Heart left ventricle (tissue), 16 donors: ENCODE measurements around the gene PRMT7. TPM values are rescaled to one million over a fixed set of nuclear protein-coding genes. Genes with fewer than 3 reads are reported as not detected.

Experiments
- ATAC-seq, 4 donors: fragments of 200-7000 bp; cut with Tn5 transposase; one replicate each; pipeline ENCODE4 v1.9.1; 2020 to 2022; ENCODE audit warnings: moderate library complexity in 4 of 4, mild to moderate bottlenecking in 3 of 4, moderate number of reproducible peaks in 1 of 4
- DNase-seq, 5 donors: peaks; one replicate each; pipeline ENCODE4 v3.0.0-alpha.2; 2020
- H3K27ac ChIP-seq, 12 donors: fragments of 200-600 bp; sonication (generic) in 4 of 12; one replicate each; pipeline versions ENCODE4 v1.5.0 to v1.8.0; 2016 to 2022; ENCODE audit warnings: mild to moderate bottlenecking in 2 of 12
- H3K27me3 ChIP-seq, 9 donors: fragments of 200-600 bp; sonication (generic) in 2 of 9; one replicate each; pipeline versions ENCODE4 v1.5.1 to v1.8.0; 2016 to 2022; ENCODE audit warnings: mild to moderate bottlenecking in 3 of 9
- H3K36me3 ChIP-seq, 9 donors: fragments of 200-600 bp; sonication (generic) in 2 of 9; one replicate each; pipeline versions ENCODE4 v1.5.0 to v1.8.0; 2018 to 2022; ENCODE audit warnings: mild to moderate bottlenecking in 2 of 9
- H3K4me1 ChIP-seq, 12 donors: fragments of 200-600 bp; sonication (generic) in 4 of 12; one replicate each; pipeline versions ENCODE4 v1.5.0 to v1.8.0; 2016 to 2022; ENCODE audit warnings: mild to moderate bottlenecking in 3 of 12
- H3K4me3 ChIP-seq, 12 donors: fragments of 200-600 bp; sonication (generic) in 4 of 12; one replicate each; pipeline versions ENCODE4 v1.5.0 to v1.8.0; 2017 to 2022; ENCODE audit warnings: mild to moderate bottlenecking in 9 of 12, moderate library complexity in 4 of 12
- H3K9me3 ChIP-seq, 12 donors: fragments of 200-600 bp; sonication (generic) in 4 of 12; one replicate each; pipeline versions ENCODE4 v1.5.0 to v1.8.0; 2016 to 2022; ENCODE audit warnings: mild to moderate bottlenecking in 1 of 12
- CTCF ChIP-seq, 12 donors: fragments of 200-600 bp; sonication (generic) in 4 of 12; IDR thresholded peaks; one replicate each; pipeline versions ENCODE4 v1.5.0 to v1.8.0; 2018 to 2022; ENCODE audit warnings: antibody characterized with exemption in 12 of 12, mild to moderate bottlenecking in 5 of 12
- POLR2A ChIP-seq, 2 donors: fragments of 450-650 bp; IDR thresholded peaks; one replicate each; pipeline ENCODE4 v1.6.1; 2017; ENCODE audit warnings: antibody characterized with exemption in 2 of 2, mild to moderate bottlenecking in 2 of 2, moderate library complexity in 2 of 2
- WGBS, 4 donors: extraction: QIAGEN DNeasy Blood & Tissue Kit in 2 of 4; methylation state at CpG; one replicate each; pipeline versions ENCODE4 v1.1.5 to v1.1.7; 2013 to 2018; 5-methylcytosine and 5-hydroxymethylcytosine counted together
- intact Hi-C, 10 donors: fragments of 100-400 bp; cut with DNase I; formaldehyde crosslinking; loops; one replicate each; pipeline versions ENCODE4 v1.11.1 to v1.14.2; 2022
- long read RNA-seq, 3 donors: library from polyadenylated mRNA; unstranded; transcript quantifications; one replicate each; pipeline ENCODE4 v2.0.0, GENCODE V29; 2020 to 2021
- polyA plus RNA-seq, 2 donors: library from polyadenylated mRNA; stranded (reverse); fragments of 200-250 nt; gene quantifications; one replicate each; pipeline ENCODE4 v1.2.3, GENCODE V29; 2013
- total RNA-seq, 9 donors: library from RNA; depleted of rRNA in 2 of 9; stranded (reverse); fragments of >200 nt in 2 of 9; fragmentation: NEBNext Ultra II Directional in 3 of 9; extraction: Animal tissue kit (Norgen Biotek cat#: 25700) in 3 of 9; gene quantifications; one replicate each; pipeline versions ENCODE4 v1.1.0 to v1.2.4, GENCODE V29; 2016 to 2023
- donor health status: ischemic (EF 13 %, LVEDD 7.1; RV severe dilation, severe dysfunction).
- donor health status: healthy with polysubstance abuse.
- donor health status: DM: no; HTN: yes; CAD: no.
- donor health status: DM: no; HTN: no; CAD: no.
- donor health status: ischemic (EF 25% LVEDD 6.9; RV normal size, moderate dysfunction).
- donor health status: ischemic (EF 25% LVEDD 5.7; RV mildly dilated, moderate dysfunction).
- donor health status: healthy.
- donor health status: DM: yes; HTN: yes; CAD: no.
- donor health status: ischemic (EF 35%, LVEDD 5.7; RV mildly dilated, moderate dysfunction).
- donor health status: nonischemic (EF 11% LVEDD 7.7; RV severe dilation, severe dysfunction).
- donor health status: DM: yes; HTN: yes; CAD: no.
- donor health status: PGD.
- donor health status: ischemic (EF 29% LVEDD 5.4; RV normal size, mild dysfunction).
- donor health status: nonischemic (EF 23%, LVEDD 6.1; RV moderate dilation, normal function).

PRMT7 gene
- 10 to 100 TPM; 21.9 to 34.0 (median 30.7) TPM for total RNA-seq
- 10 to 100 TPM; 21.0 to 37.4 TPM for polyA plus RNA-seq
- long read RNA-seq, donor 1, partial matches to known transcripts: 12 of 44 reads
- long read RNA-seq, donor 1, other reads (novel, unspliced or antisense): 31 of 44 reads
- long read RNA-seq, donor 2, partial matches to known transcripts: 17 of 136 reads
- long read RNA-seq, donor 2, other reads (novel, unspliced or antisense): 119 of 136 reads
- long read RNA-seq, donor 3, partial matches to known transcripts: 12 of 53 reads
- long read RNA-seq, donor 3, other reads (novel, unspliced or antisense): 38 of 53 reads

- 0% methylated on average over 27 to 62 of the region's 62 CpGs for WGBS, 4 donors
- Histone ChIP-seq H3K9me3 (no peaks in the 10 kb centered on the region), H3K4me3 (peak within 1 kb of the TSS; percentile 69 to 98 (median 89)), H3K27ac (peak within 1 kb of the TSS; percentile 15 to 95 (median 83)), H3K36me3 (peaks cover 0 to 71% (median 48%) of the 10 kb centered on the region in 9 donors), H3K4me1 (peaks cover 6 to 37% (median 26%) of the 10 kb centered on the region in 12 donors), H3K27me3 (no peaks in the 10 kb centered on the region)
- TF ChIP-seq CTCF (IDR thresholded peaks at IDR 0.05): peak in 7 of 12 donors; percentile 27 to 64 (median 39)
- TF ChIP-seq POLR2A (IDR thresholded peaks at IDR 0.05): peak in 1 of 2 donors; percentile 76
- peak; percentile 91 to 94 (median 93) for DNase-seq
- intact Hi-C loops: loop anchor here (1.0 to 5.0 kb wide), 4 partner anchors 46 to 64 kb away; partner anchors contain the start of genes SLC7A6 (in 10 of the 10) and PLA2G15 (in 3 of the 10)
- ATAC-seq: peak; percentile 100
Observed at GRCh38 chr16:68310774-68311511, at the start of gene PRMT7, which contains the start of gene SLC7A6OS. Gene PRMT7 (plus strand): TSS chr16:68311019. CDS start chr16:68315980, 4,961 bp downstream. Gene SLC7A6OS (minus strand): TSS chr16:68310946. CDS start chr16:68310926, 20 bp downstream.

- Histone ChIP-seq H3K27me3 (no peaks in the 10 kb centered on the region), H3K4me3 (peak overlapping the region; percentile 53 to 97 (median 90)), H3K36me3 (peaks cover 0 to 37% (median 22%) of the 10 kb centered on the region in 9 donors), H3K27ac (peak overlapping the region; percentile 86 to 100 (median 98)), H3K4me1 (peaks cover 0 to 72% (median 43%) of the 10 kb centered on the region in 12 donors), H3K9me3 (no peaks in the 10 kb centered on the region)
- ATAC-seq (no peak), DNase-seq (no peak)
- intact Hi-C loops: loop anchor here (1.0 to 5.0 kb wide), 10 partner anchors 21 to 64 kb away; partner anchors contain the start of genes PRMT7 (in 9 of the 10) and SLC7A6OS (in 9 of the 10)
- TF ChIP-seq POLR2A (IDR thresholded peaks at IDR 0.05) (no peak), CTCF (IDR thresholded peaks at IDR 0.05) (no peak)
- WGBS, 4 donors: 36 to 58% (median 37%) methylated on average over 7 to 11 of the region's 11 CpGs
Observed at GRCh38 chr16:68263559-68264127, 47.2 kb upstream of the PRMT7 start.

GRCh38 chr16:68264128-68265077, 46.4 kb upstream of the PRMT7 start, which contains the start of gene SLC7A6:
Gene SLC7A6 (plus strand): TSS chr16:68264526. CDS start chr16:68274727, 10,201 bp downstream.
- ATAC-seq (peak; percentile 21 to 80 (median 69)), DNase-seq (peak; percentile 78 to 90 (median 84))
- intact Hi-C loops: loop anchor here (1.0 to 5.0 kb wide), 8 partner anchors 20 to 63 kb away; partner anchors contain the start of genes PRMT7 (in 9 of the 10) and SLC7A6OS (in 9 of the 10)
- Histone ChIP-seq H3K4me3 (peak within 1 kb of the TSS; percentile 53 to 97 (median 90)), H3K36me3 (peaks cover 0 to 29% (median 16%) of the 10 kb centered on the region in 9 donors), H3K27ac (peak within 1 kb of the TSS; percentile 86 to 100 (median 98)), H3K27me3 (no peaks in the 10 kb centered on the region), H3K4me1 (peaks cover 0 to 74% (median 45%) of the 10 kb centered on the region in 12 donors), H3K9me3 (no peaks in the 10 kb centered on the region)
- TF ChIP-seq POLR2A (IDR thresholded peaks at IDR 0.05) (peak; percentile 73 to 86), CTCF (IDR thresholded peaks at IDR 0.05) (peak; percentile 57 to 90 (median 76))
- WGBS, 4 donors: 0 to 1% (median 0%) methylated on average over 31 to 123 of the region's 123 CpGs
